GM21717 (cell line): ENCODE measurements around the gene C17orf78.
"Not testable (repeated sequence)": the region's sequence is repeated elsewhere in the genome, so short reads cannot be mapped to it uniquely, and the experiment has no call there.

ENCODE experiments used
- ATAC-seq: cut with Tn5 transposase; IDR thresholded peaks from one replicate; pipeline ENCODE4 v1.9.1; 2021; ENCODE audit warnings: mild to moderate bottlenecking, moderate library complexity; ENCODE audit not compliant: unreplicated experiment

The C17orf78 gene

DNA sequence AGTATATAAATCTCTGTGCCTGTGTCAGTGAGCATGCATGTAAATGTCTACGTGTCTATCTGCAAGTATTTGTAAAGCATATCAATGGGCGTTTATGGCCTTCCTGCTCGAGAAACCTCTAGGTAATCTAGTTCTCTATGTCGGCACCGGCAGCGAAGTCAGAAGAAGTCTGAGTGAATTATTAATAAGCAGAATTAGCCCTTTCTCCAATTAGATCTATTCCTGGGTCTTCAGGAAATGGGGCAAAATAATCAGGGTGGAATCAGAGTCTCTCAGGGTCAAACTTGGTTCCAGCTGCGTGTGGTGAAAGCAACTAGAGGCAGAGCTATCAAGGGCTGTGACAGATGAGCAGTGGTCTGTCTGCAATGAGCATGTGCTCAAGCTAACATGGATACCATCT, at the start of gene C17orf78:
Gene C17orf78, plus strand, starts transcription at position 280 of the 400 bp plus-strand sequence. Its CDS starts 108 bp downstream, at position 388.
- no peak for ATAC-seq

DNA sequence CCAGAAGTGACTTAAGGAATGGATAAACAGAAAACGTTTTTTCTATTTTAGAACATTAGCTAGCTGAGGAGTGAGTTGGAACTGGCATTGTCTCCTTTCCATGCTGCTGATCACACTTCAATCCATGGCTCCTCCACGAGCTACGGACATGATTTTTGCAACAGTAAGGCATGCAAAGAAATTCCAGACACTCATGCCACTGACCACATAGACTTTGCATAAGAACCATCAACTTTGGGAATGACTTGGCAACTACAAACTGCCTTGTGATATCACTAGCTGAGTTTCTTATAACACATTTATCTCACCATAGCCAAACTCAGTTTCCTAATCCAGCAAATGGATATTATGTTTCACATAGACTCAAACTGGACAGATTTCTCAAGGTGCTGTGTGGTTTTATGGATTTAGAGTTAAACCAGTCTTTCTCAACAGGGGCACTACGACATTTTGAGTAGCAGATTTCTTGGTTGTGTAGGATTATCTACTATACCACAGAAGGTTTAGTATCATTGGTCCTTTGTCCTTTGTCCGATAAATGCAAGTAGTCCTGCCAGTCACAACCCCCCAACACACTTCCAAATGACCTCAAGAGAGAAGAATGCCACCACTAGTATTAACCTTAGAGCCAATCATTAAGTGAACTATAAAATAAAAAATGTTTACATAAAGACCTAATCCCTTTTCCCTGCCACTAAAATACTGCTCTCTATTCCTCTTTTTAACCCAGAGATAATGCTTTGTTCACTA, 48.3 kb upstream of the C17orf78 start:
- ATAC-seq, result no peak

DNA sequence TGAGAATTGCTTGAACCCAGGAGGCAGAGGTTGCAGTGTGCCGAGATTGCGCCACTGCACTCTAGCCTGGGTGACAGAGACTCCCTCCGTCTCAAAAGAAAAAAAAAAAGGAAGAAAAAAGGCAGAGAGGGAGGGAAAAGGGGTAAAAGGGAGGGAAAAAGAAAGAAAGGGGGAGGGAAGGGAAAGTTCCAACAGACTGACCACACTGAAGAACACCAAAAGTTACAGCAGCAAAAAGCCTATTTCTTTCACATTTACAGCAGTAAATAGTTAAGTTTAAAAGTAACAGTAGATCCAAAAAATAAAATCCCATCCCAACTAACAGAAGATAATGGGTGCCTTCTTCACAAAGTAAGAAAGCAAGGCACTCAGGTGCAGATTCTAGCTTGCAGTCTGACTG, 36.9 kb upstream of the C17orf78 start:
- ATAC-seq, result no peak

DNA sequence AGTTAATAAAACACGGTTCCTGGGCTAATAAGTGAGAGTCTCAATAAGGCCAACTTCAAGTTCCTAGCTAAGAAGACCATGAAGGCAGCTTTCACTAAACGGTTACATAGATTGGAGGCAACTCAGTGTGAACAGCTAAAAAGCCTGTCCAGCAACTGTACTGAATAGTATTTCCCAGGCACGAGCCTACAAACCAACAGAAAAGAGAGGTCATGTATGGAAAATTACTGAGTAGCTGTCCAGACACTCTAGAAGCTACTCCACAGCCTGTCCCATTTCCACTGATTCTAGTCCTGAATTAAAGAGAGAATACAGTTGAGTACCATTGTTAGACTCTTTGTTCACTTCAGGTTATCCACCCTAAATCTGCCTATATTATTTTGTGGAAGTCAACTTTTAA, 36.5 kb upstream of the C17orf78 start:
- ATAC-seq, result no peak

DNA sequence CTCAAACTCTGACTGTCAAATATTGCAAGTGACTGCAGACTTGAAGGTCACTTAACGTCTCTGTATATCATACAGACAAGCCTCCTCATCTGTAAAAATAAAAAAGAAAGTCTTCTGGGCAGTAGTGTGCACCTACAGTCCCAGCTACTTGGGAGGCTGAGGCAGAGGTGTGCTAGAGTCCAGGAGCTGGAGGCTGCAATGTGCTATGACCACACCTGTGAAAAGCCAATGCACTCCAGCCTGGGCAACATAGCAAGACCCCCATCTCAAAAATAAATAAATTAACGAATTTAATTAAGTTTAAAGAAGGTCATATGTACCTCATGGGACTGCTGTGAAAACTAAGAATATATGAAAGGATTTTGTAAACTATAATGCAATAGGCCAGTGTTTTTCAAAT, 35.0 kb upstream of the C17orf78 start:
- ATAC-seq, result no peak

DNA sequence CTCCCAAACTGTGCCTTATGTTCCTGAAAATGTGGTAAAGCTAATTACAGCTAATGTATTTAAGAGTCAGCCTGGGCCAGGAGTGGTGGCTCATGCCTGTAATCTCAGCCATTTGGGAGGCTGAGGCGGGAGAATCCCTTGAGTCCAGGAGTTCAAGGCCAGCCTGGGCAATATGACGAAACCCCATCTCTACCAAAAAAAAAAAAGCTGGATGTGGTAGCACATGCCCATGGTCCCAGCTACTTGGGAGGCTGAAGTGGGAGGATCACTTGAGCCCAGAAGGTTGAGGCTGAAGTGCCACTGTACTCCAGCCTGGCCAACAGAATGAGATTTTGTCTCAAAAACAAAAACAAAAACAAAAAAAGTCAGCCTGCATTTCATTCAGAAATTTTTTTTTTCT, 33.2 kb upstream of the C17orf78 start:
- no peak for ATAC-seq

DNA sequence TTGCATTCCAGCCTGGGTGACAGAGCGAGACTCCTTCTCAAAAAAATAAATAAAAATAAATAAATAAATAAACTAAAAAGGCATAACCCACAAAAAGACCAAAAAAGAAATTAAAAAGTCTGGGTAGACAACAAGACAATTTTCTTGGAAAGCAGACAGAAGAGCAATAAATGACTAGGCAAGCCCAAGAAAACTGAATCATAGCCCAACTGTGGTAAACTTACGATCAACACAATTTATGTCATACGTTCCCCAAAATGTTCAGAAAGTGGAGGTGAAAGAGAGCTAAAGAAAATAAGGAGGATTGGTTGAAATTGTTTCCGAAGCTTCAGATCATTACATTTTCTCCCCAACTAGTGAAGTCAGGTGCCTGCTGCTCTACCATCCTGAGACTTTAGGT, 31.3 kb upstream of the C17orf78 start:
- no peak for ATAC-seq

DNA sequence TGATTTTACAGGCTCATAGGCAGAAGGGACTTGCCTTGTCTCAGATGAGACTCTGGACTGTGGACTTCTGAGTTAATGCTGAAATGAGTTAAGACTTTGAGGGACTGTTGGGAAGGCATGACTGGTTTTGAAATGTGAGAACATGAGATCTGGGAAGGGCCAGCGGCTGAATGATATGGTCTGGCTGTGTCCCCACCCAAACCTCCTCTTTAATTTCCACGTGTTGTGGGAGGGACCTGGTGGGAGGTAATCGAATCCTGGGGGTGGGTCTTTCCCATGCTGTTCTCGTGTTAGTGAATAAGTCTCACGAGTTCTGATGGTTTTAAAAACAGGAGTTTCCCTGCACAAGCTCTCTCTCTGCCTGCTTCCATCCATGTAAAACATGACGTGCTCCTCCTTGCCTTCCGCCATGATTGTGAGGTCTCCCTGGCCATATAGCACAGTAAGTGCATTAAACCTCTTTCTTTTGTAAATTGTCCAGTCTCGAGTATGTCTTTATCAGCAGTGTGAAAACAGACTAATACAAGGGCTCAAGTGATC, 28.9 kb upstream of the C17orf78 start:
- ATAC-seq, result not testable (repeated sequence)

DNA sequence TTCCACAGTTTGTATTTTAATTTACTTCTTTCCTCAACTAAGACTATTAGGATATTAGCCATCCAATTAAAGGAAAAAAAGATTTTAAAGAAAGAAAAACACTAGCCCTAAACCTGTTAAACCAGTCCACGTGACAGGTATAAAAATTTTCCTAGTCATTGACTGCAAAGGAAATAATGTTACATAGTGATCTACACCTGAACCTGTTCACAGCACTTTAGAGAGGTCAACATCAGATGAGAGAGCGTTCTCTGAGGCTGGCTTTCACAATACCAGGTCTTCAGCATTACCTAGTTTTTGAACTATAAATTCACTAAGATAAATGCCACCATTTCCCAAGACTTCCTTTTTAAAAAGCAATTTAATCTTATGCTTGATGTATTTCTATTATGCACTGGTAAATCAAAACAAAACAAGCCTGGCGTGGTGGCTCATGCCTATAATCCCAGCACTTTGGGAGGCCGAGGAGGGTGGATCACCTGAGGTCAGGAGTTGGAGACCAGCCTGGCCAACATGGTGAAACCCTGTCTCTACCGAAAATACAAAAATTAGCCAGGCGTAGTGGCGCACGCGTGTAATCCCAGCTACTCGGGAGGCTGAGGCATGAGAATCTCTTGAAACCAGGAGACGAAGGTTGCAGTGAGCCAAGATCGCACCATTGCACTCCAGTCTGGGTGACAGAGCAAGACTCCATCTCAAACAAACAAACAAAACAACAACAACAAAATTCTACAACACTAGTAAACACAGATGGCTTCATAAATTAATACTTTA, 18.8 kb upstream of the C17orf78 start:
- not testable (repeated sequence) for ATAC-seq

DNA sequence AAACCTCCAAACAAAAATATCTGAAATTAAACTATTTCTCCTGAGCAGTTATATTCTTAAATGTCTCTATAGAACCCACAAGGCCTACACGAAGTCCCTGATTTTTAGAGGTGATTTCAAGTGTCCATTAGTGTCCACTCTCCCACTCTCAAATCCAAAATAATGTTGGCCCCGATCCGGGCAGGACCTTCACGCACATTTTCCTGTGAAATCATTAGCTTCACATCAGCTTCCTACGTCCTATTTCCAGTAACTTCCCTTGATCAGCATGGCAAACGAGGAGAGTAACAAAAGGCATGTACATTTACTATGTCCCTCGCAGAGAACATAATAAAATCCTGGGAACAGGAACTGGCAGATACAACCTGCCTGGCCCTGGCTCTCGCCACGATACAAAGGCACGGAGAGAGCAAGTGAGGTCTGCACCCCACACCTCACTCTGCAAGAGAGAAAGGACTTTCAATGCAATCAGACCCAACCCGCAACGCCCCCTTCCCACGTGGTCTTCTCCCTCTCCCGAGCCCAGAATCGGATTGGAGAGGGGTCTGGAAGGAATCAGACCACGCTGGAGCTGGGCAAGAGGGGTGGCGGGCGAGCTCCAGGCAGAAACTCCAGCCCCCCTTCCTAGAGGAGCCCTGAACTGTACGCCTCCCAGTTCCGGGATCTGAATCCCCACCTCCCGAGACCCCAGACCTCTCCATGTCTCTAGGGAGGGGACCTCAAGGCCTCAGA, 17.5 kb upstream of the C17orf78 start:
- ATAC-seq, result peak; percentile 11

DNA sequence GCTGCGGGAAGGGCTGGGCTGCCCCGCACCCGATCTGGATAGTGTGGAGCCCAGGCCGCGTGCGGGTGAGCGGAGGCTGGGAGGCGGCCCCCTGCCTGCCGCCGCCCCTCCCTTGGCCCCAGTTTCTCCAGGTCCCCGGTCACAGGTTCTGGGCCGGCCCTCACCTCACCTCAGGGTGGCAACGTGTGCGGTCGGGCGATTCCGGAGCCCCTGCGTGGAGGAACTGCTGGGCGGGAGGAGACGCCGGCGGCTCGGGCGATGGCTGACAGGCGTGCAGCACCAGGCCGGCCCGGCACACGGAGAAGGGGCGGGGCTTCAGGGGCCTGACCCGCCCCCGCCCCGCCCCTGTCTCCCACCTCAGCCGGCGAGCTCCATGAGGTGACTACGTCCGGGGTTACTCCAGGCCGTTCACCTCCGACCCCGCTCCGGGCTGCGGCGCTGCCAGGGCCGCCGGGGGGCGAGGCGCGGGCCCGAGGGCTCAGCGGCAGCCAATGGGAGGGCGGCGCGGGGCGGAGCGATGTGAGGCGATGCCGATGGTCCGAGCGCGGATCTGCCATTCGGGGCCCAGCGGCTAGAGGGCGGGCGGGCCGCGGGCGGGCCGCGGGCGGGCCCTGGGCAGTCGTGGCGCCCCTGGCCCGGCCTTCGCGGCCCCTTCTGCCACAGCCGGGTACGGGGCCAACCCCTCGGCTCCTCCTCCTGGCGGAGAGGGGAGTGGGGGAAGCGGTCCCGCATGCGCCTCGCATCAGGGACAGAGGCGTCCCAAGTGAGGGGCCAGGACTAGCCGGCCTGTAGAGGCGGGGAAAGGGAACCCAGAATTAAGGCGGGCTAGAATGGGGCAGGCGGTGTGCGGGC, 16.7 kb upstream of the C17orf78 start:
- peak; percentile 91 for ATAC-seq

DNA sequence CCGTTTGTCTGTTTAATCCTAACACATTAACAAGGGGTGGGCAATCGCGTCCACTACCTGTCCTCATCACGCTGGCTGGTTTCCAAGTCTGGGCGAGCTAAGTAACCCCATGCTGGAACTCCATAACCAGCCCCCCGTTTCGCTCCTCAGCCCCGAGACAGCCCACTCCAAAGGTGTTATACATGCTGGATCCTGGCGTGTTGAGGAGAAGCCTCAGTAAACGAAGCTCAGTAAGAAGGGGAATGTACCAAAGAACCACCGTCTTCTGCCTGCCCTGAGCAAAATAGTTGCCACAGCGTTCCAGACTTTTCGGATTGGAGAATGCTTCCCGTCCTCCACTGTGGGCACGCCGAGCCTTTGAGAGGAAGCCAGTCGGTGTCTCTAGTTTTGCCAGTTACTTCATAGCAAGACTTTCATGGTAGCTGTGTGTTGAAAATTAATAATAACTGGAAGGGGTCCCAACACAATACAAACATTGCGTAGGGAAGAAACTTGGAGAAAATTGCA, 16.1 kb upstream of the C17orf78 start:
- no peak for ATAC-seq

DNA sequence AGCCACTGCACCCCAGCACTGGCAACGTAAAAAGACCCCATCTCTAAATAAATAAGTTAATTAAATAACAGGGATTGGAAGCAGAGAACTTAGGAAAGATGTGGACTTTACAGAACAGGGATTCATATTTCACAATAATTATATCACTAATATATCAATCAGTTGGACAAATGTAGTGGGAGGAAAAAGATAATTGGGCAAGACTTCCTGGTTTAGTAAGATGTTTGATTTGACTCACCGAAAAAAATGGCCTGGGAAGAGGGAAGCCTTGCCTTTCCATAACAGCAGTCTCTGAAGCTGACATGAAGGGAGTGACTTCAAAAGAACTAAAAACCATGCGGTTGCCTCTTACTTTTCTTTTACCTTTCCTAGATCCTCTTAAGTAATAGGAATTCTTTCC, 15.2 kb upstream of the C17orf78 start:
- ATAC-seq, result no peak

DNA sequence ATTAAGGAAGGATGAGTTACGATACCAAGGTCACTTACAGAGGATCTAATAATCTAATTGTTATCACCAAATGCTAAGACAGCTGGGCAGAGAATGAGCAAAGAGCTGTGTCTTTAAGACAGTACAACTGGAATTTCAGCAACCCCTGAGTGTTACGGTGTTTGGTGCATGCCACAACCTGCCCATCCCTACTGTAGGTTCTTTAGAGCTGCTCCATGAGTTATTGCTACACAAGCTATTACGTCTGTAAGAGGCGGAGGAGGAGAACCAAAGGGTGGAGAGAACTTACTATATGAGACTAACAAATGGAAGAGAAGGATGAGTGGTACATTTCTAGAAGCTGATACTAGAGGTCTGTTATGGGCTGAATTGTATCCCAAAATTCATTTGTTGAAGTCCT, 14.2 kb upstream of the C17orf78 start:
- ATAC-seq, result no peak

DNA sequence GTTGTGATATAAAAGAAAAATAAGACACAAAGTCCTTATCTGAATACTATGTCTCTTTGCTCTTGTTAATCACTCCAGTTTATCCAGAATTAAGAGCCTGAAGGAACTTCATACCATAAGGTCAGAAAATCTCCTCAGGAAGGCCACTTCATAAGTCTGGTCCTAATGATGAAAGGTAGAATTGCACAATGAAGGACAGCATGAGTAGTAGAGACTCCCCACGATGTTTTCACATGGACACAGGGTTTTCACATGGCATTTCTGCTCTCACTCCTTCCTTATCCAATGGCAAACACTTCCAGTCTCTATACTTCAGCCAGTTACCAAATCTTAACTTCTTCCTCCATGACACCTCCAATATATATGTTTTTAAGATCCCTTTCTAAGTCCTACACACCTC, 10.2 kb upstream of the C17orf78 start:
- no peak for ATAC-seq

DNA sequence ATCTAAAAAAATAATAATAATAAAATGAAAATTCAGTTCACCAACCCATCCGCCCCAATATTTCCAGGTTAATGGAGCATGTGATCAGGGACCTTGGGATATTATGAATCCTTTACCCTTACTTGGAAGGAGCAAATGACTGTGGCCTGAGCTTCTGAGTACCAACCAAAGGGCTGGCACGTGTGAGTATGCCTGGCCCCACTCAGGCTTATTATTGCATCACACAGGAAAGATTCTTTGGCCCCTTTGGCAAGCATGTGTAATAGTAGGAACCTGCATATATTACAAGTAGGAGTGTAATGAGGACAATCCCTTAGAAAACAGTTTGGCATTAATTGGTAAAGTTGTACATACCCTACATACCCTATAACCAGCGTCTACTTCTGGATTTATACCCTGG, 7.2 kb upstream of the C17orf78 start:
- no peak for ATAC-seq

DNA sequence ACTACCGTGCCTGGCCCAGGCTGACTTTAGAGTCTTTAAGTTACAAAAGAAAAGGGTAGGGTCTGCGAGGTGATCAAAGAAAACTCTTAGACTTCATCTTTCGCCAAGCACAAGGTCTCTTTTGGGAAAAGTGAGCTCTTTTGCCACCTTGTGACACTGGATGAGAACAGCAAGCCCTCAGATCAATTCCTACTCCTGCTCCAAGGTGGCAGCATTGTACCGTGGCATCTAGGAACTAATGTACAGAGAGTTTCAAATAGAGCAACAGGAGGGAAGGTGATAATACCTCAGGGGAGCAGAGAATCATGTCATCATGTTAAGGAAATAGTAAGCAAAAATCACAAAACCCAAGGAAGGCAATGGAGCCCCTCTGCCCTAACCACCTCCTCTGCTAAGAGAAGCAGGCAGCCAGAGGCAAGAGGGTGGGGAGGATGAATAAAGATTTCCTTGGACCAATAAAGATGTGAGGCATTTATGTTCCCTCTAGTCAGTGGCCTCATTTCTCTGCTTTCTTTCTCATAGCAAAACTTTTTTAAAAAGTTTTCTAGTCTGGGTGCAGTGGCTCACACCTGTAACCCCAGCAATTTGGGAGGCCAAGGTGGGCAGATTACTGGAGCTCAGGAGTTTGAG, 2.1 kb upstream of the C17orf78 start:
- no peak for ATAC-seq

DNA sequence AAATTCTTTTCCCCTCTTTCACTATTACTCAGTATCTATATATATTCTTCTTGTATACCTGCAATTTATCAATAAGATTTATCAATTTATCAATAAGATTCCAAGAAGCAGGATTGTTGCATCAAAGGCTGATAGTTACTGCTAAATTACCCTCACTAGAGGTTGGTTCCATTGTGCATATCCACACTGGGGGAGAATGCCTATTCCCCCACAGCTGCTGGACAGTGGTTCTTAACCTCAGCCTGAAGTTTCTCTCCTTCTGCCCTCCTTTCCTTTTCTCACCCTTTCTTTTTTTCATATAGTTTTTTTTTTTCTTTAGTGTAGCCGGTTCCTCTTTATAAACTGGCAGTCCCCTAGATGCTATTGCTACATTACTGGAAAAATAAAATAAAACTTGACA, 6.3 kb downstream of the C17orf78 start:
- no peak for ATAC-seq

DNA sequence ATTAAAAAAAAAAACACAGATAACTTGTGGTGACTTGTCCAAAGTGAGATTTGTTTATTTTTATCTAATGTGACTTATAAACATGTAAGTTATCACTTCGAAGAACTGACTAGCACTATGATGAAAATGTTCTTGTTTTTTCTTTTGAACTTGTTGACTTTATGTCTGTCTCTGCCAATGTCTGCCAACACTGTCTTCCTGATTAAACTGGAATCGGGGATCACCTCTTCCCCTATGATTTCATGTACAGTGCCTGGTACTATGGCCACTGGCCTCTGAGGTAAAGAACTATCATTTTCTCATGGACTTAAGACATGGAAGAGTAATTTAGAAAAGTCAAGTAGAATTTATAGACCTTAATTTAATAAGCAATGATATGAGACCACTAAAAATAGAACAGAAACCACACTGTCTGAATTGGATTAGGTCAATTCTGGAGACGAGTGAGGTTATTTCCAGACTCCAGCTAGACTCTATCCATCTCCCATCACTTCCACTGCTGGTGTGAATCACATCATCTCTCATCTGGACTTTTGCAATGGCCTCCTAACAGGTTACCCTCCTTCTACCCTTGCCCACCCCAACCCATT, 8.9 kb downstream of the C17orf78 start:
- no peak for ATAC-seq
